GM12864 (cell line): Measurements from ENCODE around the gene PRR14.

Source experiments
- DNase-seq: peaks from one replicate; pipeline ENCODE4 v3.0.0-alpha.2; 2011; ENCODE audit warnings: low read depth
- H3K4me3 ChIP-seq: 2 replicates; pipeline ENCODE4 v1.5.1; 2011; ENCODE audit warnings: mild to moderate bottlenecking, low read depth, low read length, control low read depth
- TF ChIP-seq, protein P1 (sequence below): IDR thresholded peaks from 2 replicates; pipeline ENCODE4 v1.5.1; 2011; ENCODE audit warnings: low read depth, mild to moderate bottlenecking, moderate library complexity, low read length, control low read depth, inconsistent platforms; ENCODE audit errors: missing control alignments

The PRR14 gene

GRCh38 chr16:30609002-30609925 is 41.5 kb upstream of the PRR14 start:
- no peak for DNase-seq
- TF ChIP-seq, protein P1, sequence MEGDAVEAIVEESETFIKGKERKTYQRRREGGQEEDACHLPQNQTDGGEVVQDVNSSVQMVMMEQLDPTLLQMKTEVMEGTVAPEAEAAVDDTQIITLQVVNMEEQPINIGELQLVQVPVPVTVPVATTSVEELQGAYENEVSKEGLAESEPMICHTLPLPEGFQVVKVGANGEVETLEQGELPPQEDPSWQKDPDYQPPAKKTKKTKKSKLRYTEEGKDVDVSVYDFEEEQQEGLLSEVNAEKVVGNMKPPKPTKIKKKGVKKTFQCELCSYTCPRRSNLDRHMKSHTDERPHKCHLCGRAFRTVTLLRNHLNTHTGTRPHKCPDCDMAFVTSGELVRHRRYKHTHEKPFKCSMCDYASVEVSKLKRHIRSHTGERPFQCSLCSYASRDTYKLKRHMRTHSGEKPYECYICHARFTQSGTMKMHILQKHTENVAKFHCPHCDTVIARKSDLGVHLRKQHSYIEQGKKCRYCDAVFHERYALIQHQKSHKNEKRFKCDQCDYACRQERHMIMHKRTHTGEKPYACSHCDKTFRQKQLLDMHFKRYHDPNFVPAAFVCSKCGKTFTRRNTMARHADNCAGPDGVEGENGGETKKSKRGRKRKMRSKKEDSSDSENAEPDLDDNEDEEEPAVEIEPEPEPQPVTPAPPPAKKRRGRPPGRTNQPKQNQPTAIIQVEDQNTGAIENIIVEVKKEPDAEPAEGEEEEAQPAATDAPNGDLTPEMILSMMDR = no peak
- peak overlapping the region; percentile 93 for H3K4me3 ChIP-seq

DNA sequence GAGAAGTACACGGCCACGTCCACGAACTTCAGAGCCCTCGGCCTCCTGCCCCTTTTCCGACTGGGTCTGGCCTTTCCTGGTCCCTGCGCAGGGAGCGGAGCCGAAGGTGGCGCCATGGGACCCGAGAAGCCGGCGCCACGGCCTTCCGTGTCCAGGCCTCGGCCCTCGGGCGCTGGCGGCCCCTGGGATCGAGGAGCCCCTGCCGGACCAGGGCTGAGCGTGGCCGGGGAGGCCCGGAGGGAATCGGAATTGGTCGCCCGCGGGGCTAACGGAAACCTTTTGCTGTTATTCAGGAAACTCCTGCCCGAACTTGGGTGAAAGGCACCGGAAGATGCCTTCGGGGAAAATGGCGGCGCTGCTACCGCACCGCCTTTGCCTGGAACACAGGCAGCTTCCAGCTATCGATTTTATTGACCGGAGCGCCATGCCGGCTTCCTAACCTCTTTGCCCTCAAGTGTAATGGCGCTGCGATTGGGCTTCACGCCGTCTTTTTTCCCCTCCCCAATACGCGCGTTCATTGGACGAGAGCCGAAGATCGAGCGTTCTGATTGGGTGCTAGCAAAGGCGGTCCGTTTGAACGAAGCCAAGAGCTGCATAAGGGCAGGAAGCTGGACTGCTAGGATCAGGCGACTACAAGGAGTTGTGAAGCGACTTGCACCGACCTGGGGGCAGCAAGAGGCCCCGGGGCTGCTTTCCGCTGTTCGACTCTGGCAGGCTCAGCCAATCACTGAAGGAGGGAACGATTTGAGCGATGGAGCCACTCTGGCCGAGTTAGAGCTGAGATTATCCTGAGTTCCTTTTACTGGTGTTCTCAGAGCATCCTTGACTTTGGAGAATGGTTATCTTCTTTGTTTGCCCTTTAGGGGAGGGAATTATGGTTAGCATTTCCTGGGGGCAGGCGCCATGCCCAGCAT is 40.6 kb upstream of the PRR14 start, which contains the start of gene ZNF689:
TSS of gene ZNF689 (minus strand) at position 464 of the 914 bp plus-strand sequence. CDS start at position 116, 348 bp downstream.
- TF ChIP-seq, protein P1 = no peak
- peak; percentile 95 for DNase-seq
- peak within 1 kb of the TSS; percentile 93 for H3K4me3 ChIP-seq

- DNase-seq = peak; percentile 38
- TF ChIP-seq, protein P1 = peak; percentile 88
These were observed 35.2 kb upstream of the PRR14 start for GRCh38 chr16:30615358-30616091.

GRCh38 chr16:30619202-30619601 is 31.6 kb upstream of the PRR14 start:
- H3K4me3 ChIP-seq = no peak overlapping the region
- TF ChIP-seq, protein P1 = no peak
- no peak for DNase-seq

More at GRCh38 chr16:30615358-30616091, 35.2 kb upstream of the PRR14 start:
- no peak overlapping the region for H3K4me3 ChIP-seq

- TF ChIP-seq, protein P1 = no peak
- H3K4me3 ChIP-seq = no peak overlapping the region
- DNase-seq = no peak
These were observed 31.1 kb upstream of the PRR14 start for GRCh38 chr16:30619638-30620037.

DNA sequence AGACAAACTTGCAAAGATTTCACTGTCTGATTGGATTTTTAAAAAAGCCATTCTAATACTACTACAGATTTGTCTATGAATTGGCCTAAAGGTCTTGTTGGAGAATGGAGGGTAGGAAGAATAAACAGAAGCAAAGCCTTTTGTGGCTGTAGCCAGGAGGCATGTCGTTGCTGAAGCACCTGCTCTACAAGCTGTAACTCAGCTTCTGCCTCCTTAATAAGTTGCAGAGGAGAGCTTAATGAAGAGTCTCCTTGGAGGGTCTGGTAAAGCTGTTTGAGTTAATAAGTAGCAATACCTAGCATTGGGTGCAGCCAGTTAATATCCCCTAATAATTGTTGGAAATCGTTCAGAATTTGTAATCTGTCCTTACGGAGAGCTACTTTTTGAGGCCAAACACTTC is 30.6 kb upstream of the PRR14 start:
- DNase-seq = no peak
- TF ChIP-seq, protein P1 = no peak
- H3K4me3 ChIP-seq = no peak overlapping the region
